Measurements from ENCODE around the gene CNDP2.

DNA sequence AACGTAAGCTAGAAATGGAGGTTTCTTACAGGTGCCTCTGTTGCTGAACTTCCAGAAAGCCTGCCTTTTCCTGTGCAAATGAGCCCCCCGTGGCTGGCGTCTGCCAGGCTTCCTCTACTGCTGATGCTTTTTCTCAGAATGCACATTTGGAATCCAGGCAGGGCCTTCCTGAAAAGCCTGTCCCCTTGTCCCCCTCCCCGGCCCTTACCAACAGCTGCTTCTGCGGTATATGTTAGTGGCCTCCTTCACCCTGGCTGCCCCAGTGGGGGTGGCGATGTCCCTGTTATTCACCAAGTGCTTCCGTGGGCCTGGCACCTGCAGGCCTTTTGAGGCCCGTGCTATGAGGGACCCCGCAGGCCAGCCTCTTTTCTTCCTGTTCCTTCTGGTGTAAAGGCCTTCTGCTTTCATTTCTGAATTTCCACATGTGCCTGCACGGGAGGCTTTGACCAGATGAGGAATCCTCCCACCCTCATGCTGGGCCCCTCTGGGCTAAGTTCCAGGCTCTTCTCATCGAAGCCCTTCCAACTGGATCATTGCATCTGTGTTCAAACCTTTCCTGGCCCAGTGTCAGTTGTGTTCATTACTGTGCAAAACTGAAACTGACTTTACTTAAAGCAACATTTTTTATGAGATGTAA, 10.4 kb downstream of the CNDP2 start:
- no peak for TF ChIP-seq EZH2 (IDR thresholded peaks at IDR 0.05; ENCODE audit: low read depth)
- TF ChIP-seq, protein P1, sequence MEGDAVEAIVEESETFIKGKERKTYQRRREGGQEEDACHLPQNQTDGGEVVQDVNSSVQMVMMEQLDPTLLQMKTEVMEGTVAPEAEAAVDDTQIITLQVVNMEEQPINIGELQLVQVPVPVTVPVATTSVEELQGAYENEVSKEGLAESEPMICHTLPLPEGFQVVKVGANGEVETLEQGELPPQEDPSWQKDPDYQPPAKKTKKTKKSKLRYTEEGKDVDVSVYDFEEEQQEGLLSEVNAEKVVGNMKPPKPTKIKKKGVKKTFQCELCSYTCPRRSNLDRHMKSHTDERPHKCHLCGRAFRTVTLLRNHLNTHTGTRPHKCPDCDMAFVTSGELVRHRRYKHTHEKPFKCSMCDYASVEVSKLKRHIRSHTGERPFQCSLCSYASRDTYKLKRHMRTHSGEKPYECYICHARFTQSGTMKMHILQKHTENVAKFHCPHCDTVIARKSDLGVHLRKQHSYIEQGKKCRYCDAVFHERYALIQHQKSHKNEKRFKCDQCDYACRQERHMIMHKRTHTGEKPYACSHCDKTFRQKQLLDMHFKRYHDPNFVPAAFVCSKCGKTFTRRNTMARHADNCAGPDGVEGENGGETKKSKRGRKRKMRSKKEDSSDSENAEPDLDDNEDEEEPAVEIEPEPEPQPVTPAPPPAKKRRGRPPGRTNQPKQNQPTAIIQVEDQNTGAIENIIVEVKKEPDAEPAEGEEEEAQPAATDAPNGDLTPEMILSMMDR (conservative IDR thresholded peaks at IDR 0.05) = no peak
